ENCODE measurements around the gene PILRB. TPM values are rescaled to one million over a fixed set of nuclear protein-coding genes. Genes with fewer than 3 reads are reported as not detected.

PILRB gene
- total and polyA plus RNA-seq, 2 donors: 16.3 to 34.4 TPM

DNA sequence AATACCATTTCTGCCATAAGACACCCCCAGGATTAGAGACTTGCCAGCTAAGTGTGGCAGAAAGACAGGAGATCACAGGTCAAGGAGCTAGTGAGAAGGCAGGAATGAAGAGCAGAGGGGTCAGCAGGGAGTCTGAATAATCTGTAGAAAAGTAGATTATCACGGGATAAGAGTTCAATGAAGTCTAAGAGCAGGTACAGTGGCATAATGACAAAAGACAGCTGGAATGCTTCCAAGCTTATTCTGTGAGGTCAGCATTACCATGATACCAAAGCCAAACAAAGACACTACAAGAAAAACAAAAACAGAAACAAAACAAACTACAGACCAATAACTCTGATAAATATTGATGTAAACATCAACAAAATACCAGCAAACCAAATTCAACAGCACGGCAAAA lies 36.2 kb downstream of the PILRB start:
- DNase-seq (ENCODE audit: extremely low spot score): no peak

DNA sequence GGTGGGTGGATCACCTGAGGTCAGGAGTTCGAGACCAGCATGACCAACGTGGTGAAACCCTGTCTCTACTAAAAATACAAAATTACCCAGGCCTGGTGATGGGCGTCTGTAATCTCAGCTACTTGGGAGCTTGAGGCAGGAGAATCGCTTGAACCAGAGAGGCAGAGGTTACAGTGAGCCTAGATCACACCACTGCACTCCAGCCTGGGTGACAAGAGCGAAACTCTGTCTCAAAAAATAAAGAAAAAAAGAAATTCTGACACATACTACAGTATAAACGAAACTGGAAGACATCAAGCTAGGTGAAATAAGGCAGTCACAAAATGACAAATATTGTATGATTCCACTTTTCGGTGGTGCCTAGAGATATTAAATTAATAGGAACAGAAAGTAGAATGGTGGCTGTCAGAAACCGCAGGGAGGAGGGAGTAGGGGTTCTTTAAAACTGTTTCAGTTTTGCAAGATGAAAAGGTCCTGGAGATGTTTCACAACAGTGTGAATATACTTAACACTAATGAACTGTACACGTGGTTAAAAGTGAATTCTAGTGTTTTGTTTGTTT lies 38.6 kb downstream of the PILRB start:
- Histone ChIP-seq H3K4me3 (ENCODE audit: low read depth, low read length) (no peak overlapping the region), H3K4me1 (ENCODE audit: insufficient read depth) (no peaks in the 10 kb centered on the region), H3K27ac (ENCODE audit: low read depth) (no peak overlapping the region), H3K36me3 (ENCODE audit: insufficient read depth) (no peaks in the 10 kb centered on the region)
- 69% methylated on average over 9 of the region's 9 CpGs for WGBS
- DNase-seq (ENCODE audit: extremely low spot score): no peak

More for the DNA sequence above, 36.2 kb downstream of the PILRB start:
- 73% methylated on average over 2 of the region's 2 CpGs for WGBS
- Histone ChIP-seq H3K36me3 (ENCODE audit: insufficient read depth) (no peaks in the 10 kb centered on the region), H3K27ac (ENCODE audit: low read depth) (no peak overlapping the region), H3K4me3 (ENCODE audit: low read depth, low read length) (no peak overlapping the region), H3K4me1 (ENCODE audit: insufficient read depth) (no peaks in the 10 kb centered on the region)

DNA sequence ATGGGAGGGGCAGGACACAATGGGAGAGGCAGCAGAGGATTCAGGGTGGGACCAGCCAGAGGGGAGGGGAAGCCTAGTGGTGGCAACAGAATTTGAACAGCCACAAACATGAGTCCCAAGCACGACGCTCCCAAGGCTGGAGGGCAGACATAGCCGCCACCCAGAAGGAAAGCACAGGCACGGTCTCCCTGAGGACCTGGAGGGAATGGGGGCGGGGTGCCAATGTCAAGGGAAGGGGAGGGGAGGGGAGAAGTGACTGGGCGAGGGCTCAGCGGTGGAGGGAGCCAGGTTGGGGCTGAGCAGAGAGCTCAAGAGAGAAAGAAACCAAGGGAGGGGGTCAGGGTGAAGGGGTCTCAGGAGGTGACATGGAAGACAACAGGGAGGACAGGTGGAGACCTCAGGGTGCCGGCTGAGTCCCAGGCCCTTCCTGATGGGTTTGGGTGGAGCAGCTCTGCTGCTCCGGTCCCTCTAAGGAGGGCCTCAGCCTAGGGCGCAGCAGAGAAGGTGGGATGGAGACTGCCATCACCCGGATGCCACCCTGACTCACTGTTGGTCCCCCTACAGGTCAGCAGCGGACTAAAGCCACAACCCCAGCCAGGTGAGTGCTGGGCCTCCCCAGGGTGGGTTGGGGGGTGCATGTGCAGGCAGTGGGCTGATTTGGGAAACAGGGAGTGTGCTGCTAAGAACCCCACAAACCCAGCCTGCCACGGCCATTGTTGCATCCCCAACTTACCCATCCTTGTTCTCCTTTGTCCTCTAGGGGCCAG lies 39.6 kb downstream of the PILRB start:
- Histone ChIP-seq H3K27ac (ENCODE audit: low read depth) (no peak overlapping the region), H3K36me3 (ENCODE audit: insufficient read depth) (no peaks in the 10 kb centered on the region), H3K4me1 (ENCODE audit: insufficient read depth) (no peaks in the 10 kb centered on the region), H3K4me3 (ENCODE audit: low read depth, low read length) (no peak overlapping the region)
- WGBS: 53% methylated on average over 13 of the region's 13 CpGs
- DNase-seq (ENCODE audit: extremely low spot score): no peak

DNA sequence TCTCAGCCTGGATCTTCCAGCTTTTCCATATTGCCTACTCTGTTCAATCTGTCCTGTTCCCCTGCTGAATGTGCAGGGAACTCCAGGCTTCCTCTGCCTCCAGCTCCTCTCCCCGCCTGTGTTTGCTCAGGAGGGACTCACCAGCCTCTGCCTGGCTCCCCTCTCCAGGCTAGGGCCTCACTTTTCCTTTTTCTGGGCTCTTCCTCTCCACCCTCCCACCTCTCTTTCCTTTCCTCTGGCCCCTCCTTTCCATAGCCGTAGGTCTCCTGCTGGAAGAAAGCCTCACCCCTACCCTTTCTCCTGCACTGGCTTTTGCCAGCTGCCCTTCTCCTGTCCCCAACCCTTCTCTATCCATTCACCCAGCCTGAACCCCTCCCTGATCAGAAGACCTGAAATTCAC lies 40.3 kb downstream of the PILRB start:
- H3K4me3 ChIP-seq (ENCODE audit: low read depth, low read length): no peak overlapping the region
- DNase-seq (ENCODE audit: extremely low spot score): no peak
- no peaks in the 10 kb centered on the region for H3K4me1 ChIP-seq (ENCODE audit: insufficient read depth)
- no peak overlapping the region for H3K27ac ChIP-seq (ENCODE audit: low read depth)
- no peaks in the 10 kb centered on the region for H3K36me3 ChIP-seq (ENCODE audit: insufficient read depth)
- 38% methylated on average over 2 of the region's 2 CpGs for WGBS

DNA sequence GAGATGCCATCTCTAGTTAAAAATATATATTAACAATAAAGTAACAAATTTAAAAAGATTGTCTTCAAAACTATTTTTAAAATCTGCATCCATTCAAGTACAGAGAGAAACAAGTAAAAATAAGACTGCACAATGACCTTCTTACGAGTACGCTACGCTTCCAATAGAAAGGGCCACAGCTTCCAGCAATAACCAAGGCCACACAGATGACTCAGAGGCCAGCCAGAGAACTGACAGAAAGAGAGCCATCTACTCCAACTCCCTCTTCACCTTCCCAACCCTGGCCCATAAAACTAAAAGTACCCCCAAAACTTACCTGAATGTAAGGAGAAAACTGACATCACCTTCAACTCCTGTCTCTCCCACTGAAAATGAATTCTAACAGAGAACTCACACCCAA lies 42.1 kb downstream of the PILRB start:
- WGBS: 98% methylated on average over 3 of the region's 3 CpGs
- Histone ChIP-seq H3K36me3 (ENCODE audit: insufficient read depth) (no peaks in the 10 kb centered on the region), H3K4me1 (ENCODE audit: insufficient read depth) (no peaks in the 10 kb centered on the region), H3K4me3 (ENCODE audit: low read depth, low read length) (no peak overlapping the region), H3K27ac (ENCODE audit: low read depth) (no peak overlapping the region)
- no peak for DNase-seq (ENCODE audit: extremely low spot score)

DNA sequence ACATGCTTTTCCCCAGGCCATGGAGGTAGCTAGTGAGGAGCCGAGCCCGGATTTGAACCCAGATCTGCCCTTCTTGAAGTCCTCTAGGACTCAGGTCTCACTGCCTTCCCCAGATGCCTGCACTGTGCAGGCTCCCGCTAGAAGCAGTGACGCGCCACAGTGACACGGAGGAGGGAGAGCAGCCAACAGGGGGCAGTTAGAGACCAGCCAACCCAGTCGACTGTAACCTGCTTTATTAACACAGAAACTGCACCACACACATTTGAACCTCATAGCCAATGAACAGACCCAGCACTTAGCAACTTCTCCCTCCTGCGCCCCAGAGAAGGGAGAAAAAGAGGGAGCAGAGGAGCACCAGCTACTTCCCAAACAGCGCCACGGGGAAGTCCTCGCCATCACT lies 42.7 kb downstream of the PILRB start:
- WGBS: 76% methylated on average over 11 of the region's 11 CpGs
- H3K4me1 ChIP-seq (ENCODE audit: insufficient read depth): no peaks in the 10 kb centered on the region
- no peaks in the 10 kb centered on the region for H3K36me3 ChIP-seq (ENCODE audit: insufficient read depth)
- no peak for DNase-seq (ENCODE audit: extremely low spot score)
- H3K27ac ChIP-seq (ENCODE audit: low read depth): no peak overlapping the region
- no peak overlapping the region for H3K4me3 ChIP-seq (ENCODE audit: low read depth, low read length)

DNA sequence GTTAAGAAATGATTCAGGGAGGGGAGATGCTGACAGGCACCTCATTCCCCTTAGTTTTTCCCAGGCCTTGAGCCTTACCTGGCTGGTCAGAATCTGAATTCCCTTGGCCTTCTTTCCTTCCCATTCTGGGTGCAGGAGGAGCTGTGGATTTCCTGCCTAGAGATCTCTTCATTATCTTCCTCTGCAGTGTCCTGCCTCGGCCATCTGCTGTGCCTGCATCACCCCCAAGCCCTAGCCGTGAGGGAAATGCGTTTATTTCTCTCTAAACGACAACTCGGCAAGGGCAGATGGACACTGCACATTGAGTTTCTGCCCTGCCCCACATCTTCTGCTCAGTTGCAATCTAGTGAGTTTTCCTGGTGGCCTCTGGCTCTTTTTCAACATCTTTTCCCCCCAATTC lies 43.9 kb downstream of the PILRB start:
- DNase-seq (ENCODE audit: extremely low spot score): no peak
- no peak overlapping the region for H3K4me3 ChIP-seq (ENCODE audit: low read depth, low read length)
- H3K4me1 ChIP-seq (ENCODE audit: insufficient read depth): no peaks in the 10 kb centered on the region
- no peak overlapping the region for H3K27ac ChIP-seq (ENCODE audit: low read depth)
- 66% methylated on average over 5 of the region's 5 CpGs for WGBS
- no peaks in the 10 kb centered on the region for H3K36me3 ChIP-seq (ENCODE audit: insufficient read depth)

DNA sequence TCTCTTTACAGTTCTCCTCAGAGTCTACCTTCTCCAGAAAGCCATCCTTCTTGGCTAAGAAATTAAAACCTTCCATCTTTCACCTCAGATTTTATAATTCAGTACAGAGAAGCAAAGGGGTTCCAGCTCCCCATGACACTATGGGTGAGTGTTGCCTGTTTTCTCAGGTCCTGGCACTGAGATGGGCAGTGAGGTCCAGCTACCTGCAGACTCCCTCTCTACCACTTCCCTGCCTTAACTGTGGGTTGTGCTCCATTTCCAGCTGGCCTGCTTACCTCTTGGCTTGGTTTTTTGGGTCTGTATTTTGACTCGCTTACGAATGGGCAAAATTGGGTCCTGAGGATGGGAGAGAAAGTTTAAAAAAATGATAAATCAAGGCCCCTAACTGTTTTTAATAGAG lies 44.3 kb downstream of the PILRB start:
- H3K36me3 ChIP-seq (ENCODE audit: insufficient read depth): no peaks in the 10 kb centered on the region
- no peaks in the 10 kb centered on the region for H3K4me1 ChIP-seq (ENCODE audit: insufficient read depth)
- no peak overlapping the region for H3K27ac ChIP-seq (ENCODE audit: low read depth)
- 96% methylated on average over 2 of the region's 2 CpGs for WGBS
- no peak overlapping the region for H3K4me3 ChIP-seq (ENCODE audit: low read depth, low read length)
- no peak for DNase-seq (ENCODE audit: extremely low spot score)

DNA sequence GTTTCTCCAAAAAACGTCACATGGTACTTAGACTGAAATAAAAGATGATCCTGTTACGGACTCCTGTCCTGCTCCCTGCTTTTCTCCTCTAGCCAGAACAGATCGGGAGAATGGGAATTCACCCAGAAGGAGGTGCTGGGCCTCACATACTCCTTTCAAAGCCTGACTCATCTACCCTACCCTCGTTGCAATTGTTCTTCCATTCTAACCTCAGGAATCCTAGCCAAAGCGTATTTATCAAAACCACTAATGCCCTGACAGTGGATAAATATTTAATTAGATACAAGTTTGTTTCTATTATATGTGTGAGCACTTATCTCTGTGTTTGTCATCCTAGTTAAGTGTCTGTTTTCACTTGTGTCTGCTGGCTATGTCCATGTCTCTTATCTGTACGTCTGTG lies 48.9 kb downstream of the PILRB start:
- no peaks in the 10 kb centered on the region for H3K36me3 ChIP-seq (ENCODE audit: insufficient read depth)
- no peaks in the 10 kb centered on the region for H3K4me1 ChIP-seq (ENCODE audit: insufficient read depth)
- 59% methylated on average over 6 of the region's 6 CpGs for WGBS
- no peak overlapping the region for H3K27ac ChIP-seq (ENCODE audit: low read depth)
- no peak overlapping the region for H3K4me3 ChIP-seq (ENCODE audit: low read depth, low read length)
- DNase-seq (ENCODE audit: extremely low spot score): no peak

DNA sequence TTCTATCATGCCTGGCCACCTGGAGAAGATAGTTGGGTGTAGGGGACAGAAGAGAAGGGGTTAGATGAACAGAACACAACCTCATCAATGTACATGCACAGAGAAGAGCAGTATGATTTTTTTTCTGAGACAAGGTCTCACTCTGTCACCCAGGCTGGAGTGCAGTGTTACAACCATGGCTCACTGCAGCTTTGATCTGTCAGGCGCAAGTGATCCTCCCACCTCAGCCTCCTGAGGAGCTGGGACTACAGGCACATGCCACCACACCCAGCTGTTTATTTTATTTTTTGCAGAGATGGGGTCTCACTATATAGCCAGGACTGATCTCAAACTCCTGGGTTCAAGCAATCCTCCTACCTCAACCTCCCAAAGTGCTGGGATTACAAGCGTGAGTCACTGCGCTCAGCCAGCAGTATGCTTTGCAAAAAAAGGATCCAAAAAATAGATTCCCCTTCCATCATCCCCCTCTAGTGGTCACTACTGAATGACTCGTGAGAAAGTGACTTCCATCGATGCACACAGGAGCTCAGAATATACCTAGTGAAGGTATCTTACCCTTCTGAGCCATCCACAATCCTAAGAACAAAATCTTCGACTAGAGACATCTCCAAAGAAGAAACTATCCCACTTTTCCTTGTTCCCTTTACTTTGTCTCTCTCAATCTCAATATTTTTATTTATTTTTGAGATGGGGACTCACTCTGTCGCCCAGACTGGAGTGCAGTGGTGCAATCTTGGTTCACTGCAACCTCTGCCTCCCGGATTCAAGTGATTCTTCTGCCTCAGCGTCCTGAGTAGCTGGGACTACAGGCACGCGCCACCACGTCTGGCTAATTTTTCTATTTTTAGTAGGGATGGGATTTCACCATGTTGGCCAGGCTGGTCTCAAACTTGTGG lies 49.6 kb downstream of the PILRB start:
- DNase-seq (ENCODE audit: extremely low spot score): no peak
- H3K4me1 ChIP-seq (ENCODE audit: insufficient read depth): no peaks in the 10 kb centered on the region
- no peak overlapping the region for H3K4me3 ChIP-seq (ENCODE audit: low read depth, low read length)
- no peak overlapping the region for H3K27ac ChIP-seq (ENCODE audit: low read depth)
- no peaks in the 10 kb centered on the region for H3K36me3 ChIP-seq (ENCODE audit: insufficient read depth)
- 50% methylated on average over 12 of the region's 12 CpGs for WGBS

DNA sequence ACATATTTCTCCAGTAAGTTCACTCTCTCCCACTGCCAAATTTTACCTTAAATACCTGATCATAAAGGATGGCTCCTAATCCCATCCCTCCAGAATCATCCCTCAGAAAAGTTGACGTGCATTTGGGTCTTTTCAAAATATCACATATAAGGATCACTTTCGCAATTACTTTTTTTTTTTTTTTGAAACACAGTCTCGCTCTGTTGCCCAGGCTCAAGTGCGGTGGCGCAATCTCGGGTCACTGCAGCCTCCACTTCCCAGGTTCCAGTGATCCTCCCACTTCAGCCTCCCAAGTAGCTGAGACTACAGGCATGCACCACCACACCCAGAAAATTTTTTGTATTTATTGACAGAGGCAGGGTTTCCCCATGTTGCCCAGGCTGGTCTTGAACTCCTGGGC lies 53.2 kb downstream of the PILRB start:
- no peaks in the 10 kb centered on the region for H3K4me1 ChIP-seq (ENCODE audit: insufficient read depth)
- no peak overlapping the region for H3K4me3 ChIP-seq (ENCODE audit: low read depth, low read length)
- H3K27ac ChIP-seq (ENCODE audit: low read depth): no peak overlapping the region
- 96% methylated on average over 6 of the region's 6 CpGs for WGBS
- no peaks in the 10 kb centered on the region for H3K36me3 ChIP-seq (ENCODE audit: insufficient read depth)
- DNase-seq (ENCODE audit: extremely low spot score): no peak

DNA sequence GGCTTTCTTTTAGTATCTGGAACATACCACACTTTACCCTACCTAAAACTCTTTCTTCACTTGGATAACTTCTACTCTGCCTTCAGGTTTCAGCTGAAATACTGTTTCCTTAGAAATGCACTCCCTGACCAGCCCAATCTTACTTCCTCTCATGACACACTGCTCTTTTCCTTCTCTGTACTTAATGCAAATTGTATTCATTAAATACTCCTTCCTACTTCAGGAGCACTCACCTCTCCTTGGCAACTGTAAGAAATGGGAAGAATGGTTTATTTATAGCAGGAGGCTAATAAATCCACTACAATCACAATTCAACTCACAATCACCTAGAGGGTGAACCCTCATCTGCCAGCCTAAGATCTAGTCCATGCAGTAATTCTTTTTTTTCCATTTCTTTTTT lies 55.4 kb downstream of the PILRB start:
- Histone ChIP-seq H3K4me1 (ENCODE audit: insufficient read depth) (no peaks in the 10 kb centered on the region), H3K36me3 (ENCODE audit: insufficient read depth) (no peaks in the 10 kb centered on the region), H3K27ac (ENCODE audit: low read depth) (no peak overlapping the region), H3K4me3 (ENCODE audit: low read depth, low read length) (no peak overlapping the region)
- no peak for DNase-seq (ENCODE audit: extremely low spot score)

DNA sequence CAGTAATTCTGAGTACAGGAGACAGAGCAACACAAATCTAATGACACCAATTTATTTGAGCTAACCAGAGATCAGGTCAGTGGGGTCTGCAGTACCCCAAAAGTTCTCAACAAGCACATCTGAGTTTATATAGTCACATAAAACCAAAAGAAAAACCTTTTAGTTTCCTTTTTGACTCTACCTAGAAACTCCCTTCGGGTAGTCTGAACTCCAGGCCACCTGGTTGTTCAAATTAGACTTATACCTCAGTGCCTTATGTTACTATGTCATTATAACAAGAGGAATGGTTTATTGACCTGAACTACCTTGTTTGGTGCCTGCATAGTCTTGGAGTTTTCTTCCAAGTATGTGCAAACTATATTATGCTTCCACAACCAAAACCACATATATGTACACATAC lies 56.0 kb downstream of the PILRB start:
- no peak overlapping the region for H3K27ac ChIP-seq (ENCODE audit: low read depth)
- no peaks in the 10 kb centered on the region for H3K36me3 ChIP-seq (ENCODE audit: insufficient read depth)
- H3K4me1 ChIP-seq (ENCODE audit: insufficient read depth): no peaks in the 10 kb centered on the region
- H3K4me3 ChIP-seq (ENCODE audit: low read depth, low read length): no peak overlapping the region
- no peak for DNase-seq (ENCODE audit: extremely low spot score)
- 90% methylated on average over 1 of the region's 1 CpG for WGBS

DNA sequence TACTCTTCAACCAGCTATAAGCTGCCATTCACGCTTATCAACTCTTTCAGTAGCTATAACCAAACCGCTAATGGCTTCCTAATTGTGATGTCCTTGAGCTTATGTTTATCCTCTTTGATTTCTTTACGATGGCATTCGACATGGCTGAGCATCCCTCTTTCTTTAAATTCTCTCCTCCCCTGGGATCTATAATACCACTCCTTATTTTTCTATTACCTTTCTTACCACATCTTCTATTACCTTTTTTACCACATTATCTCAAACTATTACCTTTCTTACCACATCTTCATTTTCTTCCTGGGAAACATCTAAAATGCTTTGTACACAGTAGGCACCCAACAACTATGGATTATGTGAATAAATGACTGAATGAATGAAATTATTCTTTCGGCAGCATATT lies 57.5 kb downstream of the PILRB start:
- H3K36me3 ChIP-seq (ENCODE audit: insufficient read depth): no peaks in the 10 kb centered on the region
- 83% methylated on average over 5 of the region's 5 CpGs for WGBS
- no peak overlapping the region for H3K4me3 ChIP-seq (ENCODE audit: low read depth, low read length)
- H3K4me1 ChIP-seq (ENCODE audit: insufficient read depth): no peaks in the 10 kb centered on the region
- H3K27ac ChIP-seq (ENCODE audit: low read depth): no peak overlapping the region
- no peak for DNase-seq (ENCODE audit: extremely low spot score)

All from urinary bladder (tissue), 4 donors.